HG02759 (cell line): ENCODE data around the gene TMPRSS6.
"Not testable (repeated sequence)": the region's sequence is repeated elsewhere in the genome, so short reads cannot be mapped to it uniquely, and the experiment has no call there.

Source experiments
- ATAC-seq: cut with Tn5 transposase; IDR thresholded peaks from one replicate; pipeline ENCODE4 v1.9.1; 2021; ENCODE audit warnings: mild to moderate bottlenecking, moderate library complexity; ENCODE audit not compliant: unreplicated experiment

Gene TMPRSS6

GRCh38 chr22:37090920-37091695, 18.4 kb downstream of the TMPRSS6 start:
- ATAC-seq, result no peak

DNA sequence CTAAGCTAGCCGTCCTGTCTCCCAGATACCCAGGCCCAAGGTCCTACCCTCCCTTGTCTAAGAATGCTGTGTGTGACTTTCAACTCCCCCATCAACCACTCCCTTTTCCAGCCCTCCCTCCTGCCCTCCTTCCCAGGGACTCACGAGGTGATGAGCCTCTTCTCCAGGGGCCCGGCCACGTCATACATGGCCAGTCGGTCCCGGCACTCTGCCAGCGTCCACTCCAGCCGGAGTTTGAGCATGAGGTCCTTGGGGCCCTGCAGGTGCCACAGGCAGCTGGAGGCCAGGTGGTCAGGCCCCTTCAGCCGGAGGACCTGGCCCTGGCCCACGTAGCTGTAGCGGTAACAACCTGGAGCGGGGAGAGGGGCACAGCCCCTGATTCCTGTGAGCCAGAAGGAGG, 20.1 kb downstream of the TMPRSS6 start:
- no peak for ATAC-seq

DNA sequence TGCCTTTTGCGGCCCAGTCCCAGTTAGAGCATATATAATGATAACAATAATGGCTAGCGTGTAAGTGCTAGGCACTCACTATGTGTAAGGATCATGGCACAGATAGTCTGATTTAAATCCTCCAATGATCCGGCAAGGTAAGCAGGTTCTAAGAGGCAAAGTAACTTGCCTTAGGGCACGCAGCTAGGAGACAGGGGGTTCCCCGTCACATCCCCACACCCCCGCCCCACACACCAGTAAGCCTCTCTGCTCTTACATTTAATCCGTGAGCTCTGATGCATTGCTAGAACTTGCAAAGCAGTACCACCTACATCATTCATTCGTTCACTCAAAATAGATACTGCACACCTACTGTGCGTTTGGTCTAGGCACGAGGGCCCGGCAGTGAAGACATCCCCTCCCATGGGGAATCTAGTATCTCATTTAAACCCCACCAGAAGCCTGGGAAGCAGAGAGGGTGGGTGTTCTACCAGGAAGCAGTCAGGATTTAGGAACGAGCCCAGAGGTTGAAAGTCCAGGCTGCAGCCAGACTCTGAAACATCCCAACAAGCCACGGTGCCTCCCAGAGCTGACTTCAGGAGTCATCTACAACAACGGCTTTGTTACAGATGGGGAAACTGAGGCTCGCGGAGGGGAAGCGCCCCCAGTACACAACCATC, 20.6 kb downstream of the TMPRSS6 start:
- ATAC-seq, result no peak

GRCh38 chr22:37088108-37088605, 21.4 kb downstream of the TMPRSS6 start:
- no peak for ATAC-seq

DNA sequence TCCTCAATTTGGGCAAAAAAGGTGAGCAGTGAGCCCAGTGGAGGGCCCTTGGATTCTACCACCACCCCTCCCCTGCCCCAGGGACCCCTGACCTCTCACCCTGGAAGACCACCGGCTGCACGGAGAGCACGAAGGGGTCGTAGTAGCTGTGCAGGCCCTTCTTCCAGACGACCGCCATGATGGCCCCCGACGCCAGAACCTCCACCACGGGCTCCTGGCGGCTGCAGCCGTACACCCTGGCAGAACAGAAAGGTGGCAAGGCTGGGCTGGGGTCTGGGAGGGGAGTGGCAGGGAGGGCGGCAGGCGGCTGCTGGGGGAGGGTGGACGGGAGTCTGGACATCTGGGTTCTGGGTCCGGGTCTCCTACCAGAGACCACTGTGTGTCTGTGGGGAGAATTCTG, 23.3 kb downstream of the TMPRSS6 start:
- no peak for ATAC-seq

- no peak for ATAC-seq
These were observed 25.1 kb downstream of the TMPRSS6 start for GRCh38 chr22:37084385-37084784.

- no peak for ATAC-seq
These were observed 25.6 kb downstream of the TMPRSS6 start for GRCh38 chr22:37083914-37084313.

DNA sequence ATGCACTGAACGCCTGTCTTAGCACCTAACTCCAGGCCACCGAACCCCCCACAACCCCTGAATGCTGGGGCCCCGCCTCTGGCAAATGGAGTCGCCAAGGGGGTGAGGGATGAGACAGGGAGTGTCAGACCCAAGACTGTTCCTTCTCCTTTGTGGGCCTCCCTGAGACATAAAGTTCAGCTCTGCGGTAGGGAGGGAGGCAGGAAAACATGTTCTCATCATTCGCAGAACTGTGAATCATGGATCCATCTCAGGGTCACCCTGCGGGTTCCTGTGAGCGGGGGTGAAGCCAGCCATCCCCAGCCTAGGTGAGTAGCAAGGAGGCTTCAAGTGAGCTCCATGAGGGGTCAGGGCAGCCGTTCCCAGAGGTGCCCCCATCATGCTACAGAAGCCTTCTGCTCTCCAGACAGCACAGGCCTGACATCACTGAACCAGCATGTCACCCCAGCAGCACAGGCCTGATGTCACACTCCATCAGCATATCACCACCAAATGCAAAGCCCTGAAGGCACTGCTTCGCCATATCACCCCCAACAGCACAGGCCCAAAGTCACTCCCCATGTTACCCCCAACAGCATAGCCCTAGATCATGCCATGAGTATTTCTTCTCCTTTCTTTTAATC, 27.2 kb downstream of the TMPRSS6 start:
- no peak for ATAC-seq

DNA sequence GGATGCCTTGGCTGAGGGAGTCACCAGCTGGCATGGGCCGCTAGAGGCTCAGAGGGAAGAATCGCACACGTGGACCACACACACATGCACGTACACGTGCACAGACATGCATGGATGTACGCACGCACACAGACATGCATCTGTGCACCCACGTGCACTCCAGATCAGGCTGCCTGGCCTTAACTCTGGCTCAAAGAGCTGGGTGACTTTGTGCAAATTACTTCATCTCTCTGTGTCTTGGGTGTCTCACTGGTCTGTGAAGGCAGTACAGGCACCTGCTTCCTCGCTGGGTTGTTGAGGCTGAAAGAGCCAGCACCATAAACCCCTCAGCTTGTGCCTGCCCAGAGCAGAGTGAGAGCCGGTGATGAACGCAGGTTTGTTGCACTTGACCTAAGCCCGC, 28.7 kb downstream of the TMPRSS6 start:
- ATAC-seq, result no peak

DNA sequence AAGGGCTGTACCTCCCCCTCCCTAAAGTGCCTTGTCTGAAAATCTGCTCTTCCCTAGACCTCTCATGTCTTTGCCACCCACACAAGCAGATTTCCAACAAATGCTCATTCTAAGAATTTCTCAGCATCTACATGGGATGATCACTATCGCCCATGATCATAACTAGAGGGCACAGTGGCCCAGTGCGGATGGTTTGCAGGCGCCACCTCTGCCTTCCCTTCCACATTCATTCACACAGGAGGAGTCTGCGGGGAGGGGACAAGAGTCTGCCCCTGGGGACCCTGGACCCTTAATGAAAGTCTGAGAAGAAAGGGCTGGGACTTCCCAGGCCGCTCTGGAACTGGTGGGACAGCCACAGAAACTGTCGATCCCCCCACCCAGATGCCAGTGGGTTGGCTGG, 29.1 kb downstream of the TMPRSS6 start:
- ATAC-seq, result no peak

DNA sequence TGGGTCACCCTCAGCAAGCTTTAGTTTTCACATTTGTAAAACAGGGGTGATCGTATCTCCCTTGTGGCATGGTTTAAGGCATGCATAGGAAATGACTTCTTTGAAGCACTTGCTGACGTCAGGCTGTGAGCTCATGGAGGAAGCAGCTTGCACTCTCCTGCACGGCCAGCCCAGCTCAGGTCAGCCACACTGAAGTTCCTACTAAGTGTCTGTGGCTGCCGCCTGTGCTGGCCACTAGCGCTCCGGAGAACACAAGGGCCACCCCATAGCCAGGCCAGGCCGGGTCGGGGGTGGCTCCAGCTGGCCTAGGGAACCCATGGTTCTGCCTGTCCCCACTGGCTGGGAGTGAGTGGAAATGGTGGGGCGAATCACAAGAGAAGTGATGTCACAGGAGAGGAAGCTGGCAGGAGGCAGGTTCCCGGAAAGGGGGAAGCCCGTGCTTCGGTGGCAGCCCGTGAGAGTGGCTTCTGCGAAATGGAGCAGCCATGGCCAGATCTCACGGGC, 29.8 kb downstream of the TMPRSS6 start:
- ATAC-seq, result no peak

DNA sequence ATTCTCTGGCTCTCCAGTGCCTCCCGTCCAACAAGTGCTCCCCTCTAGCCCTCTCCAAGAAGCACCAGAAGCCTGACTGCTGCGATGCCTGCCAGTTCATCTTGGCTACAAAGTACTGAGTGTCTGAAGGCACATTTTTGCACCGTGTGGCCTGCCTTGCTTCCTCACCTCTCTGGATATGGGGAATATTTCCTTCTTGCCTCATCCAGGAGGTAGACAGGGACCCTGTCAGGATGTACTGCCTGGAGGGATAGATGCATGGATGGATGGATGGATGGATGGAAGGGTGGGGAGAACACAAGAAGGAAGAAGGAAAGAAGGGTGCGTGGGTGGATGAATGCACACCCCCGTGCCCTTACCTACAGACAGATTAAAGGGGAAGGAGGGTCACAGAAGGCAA, 30.4 kb downstream of the TMPRSS6 start:
- no peak for ATAC-seq

- ATAC-seq, result no peak
These were observed 31.6 kb downstream of the TMPRSS6 start for GRCh38 chr22:37077802-37078448.

- no peak for ATAC-seq
These were observed 33.6 kb downstream of the TMPRSS6 start for GRCh38 chr22:37075822-37076433.

- no peak for ATAC-seq
These were observed 34.5 kb downstream of the TMPRSS6 start for GRCh38 chr22:37075046-37075445.

DNA sequence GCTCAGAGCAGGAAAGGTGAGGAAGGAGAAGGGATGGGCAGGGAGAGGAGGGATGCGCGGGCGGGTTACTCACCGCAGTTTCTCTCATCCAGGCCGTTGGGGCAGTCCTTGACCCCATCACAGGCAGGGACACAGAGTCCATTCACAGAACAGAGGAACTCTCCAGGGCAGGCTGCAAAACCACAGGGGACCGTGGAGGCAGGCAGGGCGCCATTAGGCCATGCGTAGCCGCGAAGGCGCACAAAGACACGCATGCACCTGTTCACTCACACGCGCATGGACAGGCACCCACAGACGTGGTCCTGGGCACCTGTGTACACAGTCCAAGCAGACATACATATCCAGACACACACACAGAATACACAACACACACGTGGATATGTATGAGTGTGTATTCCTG, 35.0 kb downstream of the TMPRSS6 start:
- ATAC-seq, result no peak

- ATAC-seq, result no peak
These were observed 36.8 kb downstream of the TMPRSS6 start for GRCh38 chr22:37072673-37073072.

DNA sequence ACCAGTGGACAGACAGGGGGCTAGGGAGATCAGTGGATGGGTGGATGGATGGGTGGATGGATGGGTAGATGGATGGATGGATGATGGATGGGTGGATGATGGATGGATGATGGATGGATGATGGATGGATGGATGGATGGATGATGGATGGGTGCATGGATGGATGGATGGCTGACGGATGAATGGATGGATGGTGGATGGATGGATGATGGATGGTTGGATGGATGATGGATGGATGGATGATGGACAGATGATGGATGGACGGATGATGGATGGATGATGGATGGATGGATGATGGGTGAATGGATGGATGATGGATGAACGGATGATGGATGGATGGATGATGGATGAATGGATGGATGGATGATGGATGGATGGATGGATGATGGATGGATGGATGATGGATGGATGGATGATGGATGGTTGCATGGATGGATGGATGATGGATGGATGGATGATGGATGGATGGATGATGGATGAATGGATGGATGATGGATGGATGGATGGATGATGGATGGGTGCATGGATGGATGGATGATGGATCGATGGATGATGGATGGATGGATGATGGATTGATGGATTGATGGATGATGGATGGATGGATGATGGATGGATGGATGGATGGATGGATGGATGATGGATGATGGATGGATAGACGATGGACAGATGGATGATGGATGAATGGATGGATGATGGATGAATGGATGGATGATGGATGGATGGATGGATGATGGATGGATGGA, 37.5 kb downstream of the TMPRSS6 start:
- not testable (repeated sequence) for ATAC-seq

GRCh38 chr22:37070744-37071143, 38.8 kb downstream of the TMPRSS6 start:
- no peak for ATAC-seq

DNA sequence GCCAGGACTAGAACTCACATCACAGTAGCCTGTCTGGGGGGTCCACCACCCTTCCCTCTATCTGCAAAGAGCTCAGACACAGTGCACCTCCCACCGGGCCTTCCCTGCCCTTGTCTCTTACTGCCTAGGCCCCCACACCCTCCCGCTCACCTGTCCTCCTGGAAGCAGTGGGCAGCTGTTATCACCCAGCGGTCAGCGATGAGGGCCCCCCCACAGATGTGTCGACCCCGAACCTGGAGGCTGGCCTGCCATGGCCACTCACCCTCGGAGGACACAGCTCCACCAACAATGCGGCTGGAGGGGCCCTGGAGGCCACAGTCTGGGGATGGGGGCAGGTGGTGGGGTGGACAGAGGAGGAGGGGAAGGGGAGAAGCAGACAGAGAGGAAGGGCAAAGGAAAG, 39.2 kb downstream of the TMPRSS6 start:
- no peak for ATAC-seq
